ENCODE measurements around the gene SASH1.
"Not testable (repeated sequence)": the region's sequence is repeated elsewhere in the genome, so short reads cannot be mapped to it uniquely, and the experiment has no call there.

SASH1 gene

DNA sequence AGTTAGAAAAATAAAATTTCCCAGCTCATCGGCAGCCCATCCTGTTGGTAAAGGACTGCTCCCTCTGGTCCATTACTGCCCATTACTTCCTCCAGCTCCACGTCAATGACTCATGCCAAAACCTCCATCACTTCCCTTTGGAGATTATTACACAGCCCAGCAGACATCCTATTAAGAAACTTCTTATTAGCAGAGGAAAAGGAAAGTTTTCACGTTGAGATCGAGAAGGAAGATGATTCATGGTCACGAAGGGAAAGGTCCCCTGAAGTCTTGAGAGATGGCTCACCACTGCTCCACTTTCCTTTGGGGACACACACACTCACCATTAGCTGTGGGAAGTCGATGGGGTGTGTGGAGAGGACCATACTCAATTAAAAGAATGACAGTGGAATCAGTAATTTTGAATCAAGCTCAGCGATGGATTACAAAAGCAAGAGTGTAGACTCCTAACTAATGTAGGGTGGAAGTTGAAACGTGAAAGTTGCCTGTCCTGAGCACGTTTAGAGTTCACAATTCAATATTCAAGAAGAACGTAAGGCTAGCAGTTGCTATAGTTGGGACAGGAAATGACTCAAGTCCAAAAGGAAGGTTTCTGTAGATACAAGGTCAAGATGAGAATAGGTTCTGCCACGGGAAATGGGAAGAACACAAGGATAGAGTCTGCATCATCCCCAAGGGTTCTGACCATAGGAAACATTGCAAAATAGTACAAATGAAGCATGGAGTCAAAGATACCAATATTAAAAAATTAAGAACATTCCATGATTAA lies 21.6 kb downstream of the SASH1 start:
- no peak overlapping the region for H3K4me3 ChIP-seq (ENCODE audit: low read depth, low read length)

- H3K4me3 ChIP-seq (ENCODE audit: low read depth, low read length) = no peak overlapping the region
Measured at GRCh38 chr6:148365041-148365440, 22.4 kb downstream of the SASH1 start.

- no peak overlapping the region for H3K4me3 ChIP-seq (ENCODE audit: low read depth, low read length)
Measured at GRCh38 chr6:148367411-148368024, 24.9 kb downstream of the SASH1 start.

DNA sequence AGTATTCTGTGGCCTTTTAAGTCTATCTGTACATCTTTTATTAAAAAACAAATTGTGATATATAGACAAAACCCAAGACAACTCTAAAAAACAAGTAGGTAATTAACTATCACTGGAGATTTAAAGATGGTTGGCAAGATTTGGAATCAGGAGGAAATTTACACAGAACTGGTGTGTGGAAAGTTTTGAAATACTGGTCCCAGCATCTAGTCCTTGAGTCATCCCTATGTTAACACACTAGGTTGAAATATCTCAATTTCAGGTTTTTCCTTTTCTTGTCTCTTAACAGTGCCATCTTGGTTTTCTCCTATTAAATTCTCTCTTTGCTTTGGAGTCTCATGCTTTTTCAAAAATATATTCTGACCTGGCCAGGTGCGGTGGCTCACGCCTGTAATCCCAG lies 27.5 kb downstream of the SASH1 start:
- no peak overlapping the region for H3K4me3 ChIP-seq (ENCODE audit: low read depth, low read length)

GRCh38 chr6:148374040-148374774 lies 31.6 kb downstream of the SASH1 start:
- no peak overlapping the region for H3K4me3 ChIP-seq (ENCODE audit: low read depth, low read length)

DNA sequence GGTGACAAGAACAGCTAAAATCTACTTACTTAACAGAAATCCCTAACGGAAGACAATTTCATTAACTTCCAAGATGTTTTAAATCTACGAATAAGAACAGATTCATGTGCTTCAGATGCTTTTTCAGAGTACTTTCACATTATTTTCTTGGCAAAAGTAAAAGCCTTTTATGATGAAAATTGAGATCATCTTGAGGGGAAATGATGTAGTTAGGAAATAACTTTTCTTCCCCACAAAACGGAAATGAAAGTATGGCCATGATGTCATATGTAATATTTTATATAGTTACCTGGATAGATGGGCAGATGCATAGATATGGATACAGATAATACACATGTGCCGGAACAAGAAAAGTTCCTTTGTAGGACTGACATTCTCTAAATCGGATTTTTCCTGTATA lies 32.8 kb downstream of the SASH1 start:
- H3K4me3 ChIP-seq (ENCODE audit: low read depth, low read length) = no peak overlapping the region

DNA sequence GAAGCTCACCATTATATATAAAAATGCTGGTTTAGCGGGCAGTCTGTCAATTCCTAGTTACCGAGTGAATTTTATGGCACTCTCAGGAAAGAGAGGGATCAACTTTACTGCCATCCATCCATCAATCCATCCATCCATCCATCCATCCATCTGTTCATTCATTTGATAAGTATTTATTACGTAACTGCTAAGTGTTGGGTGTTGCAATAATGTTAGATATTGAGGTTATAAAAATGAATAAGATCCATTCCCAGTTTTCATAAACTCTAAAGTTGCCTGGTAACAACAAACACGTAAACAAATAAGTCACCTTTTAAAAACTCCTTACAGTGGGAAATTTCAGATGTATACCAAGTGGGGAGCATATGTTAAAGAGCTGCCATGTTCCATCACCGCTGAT lies 36.8 kb downstream of the SASH1 start:
- no peak overlapping the region for H3K4me3 ChIP-seq (ENCODE audit: low read depth, low read length)

DNA sequence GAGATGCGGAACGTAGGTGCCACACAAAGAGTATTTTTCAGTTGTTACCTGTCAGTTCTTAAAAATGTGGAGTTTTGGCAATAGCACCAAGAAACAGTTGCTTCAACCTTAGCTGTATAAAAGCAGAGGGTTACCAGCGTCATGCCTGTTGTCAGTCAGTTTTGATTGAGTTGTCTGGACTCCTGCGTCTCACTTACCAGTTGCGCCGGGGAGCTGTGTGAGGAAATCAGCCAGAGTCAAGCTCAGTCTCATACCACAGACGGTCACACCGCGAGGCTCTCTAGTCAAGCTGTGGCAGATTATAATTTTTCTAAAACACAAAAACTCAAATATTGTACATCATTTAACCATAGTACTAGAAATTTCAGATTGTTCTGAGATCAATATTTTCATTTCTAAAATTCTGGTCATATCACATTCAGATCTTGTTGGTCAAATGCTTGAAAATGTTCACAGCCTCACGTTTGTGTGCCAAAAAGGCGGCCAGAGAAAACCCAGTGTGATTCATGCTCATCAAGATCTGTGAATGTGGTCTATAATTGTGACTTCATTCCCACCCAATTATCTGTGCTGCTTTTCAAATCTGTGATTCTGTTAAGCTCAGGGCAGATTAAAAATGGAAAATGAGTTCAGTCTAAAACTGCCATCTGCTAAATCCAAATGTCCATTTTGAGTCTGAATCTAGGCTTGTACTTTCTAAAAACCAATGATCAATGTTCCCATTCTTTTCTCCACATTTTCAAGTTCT lies 37.5 kb downstream of the SASH1 start:
- H3K4me3 ChIP-seq (ENCODE audit: low read depth, low read length) = no peak overlapping the region

DNA sequence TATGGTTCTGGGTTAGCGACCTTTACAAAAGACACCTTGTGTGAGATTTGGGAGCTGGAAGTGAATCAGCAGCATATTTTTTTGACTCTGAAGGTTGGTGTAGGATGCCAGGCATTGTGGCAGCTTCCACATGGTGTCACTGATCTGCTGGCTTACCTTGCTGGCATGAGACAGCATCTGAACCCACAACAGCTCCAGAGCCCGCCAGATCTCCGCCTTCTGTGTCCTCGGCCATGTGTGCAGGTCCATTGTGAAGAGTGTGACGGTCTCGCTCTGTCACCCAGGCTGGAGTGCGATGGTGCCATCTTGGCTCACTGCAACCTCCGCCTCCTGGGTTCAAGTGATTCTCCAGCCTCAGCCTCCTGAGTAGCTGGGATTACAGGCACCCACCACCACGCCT lies 39.4 kb downstream of the SASH1 start:
- not testable (repeated sequence) for H3K4me3 ChIP-seq (ENCODE audit: low read depth, low read length)

GRCh38 chr6:148382861-148383260 lies 40.2 kb downstream of the SASH1 start:
- no peak overlapping the region for H3K4me3 ChIP-seq (ENCODE audit: low read depth, low read length)

DNA sequence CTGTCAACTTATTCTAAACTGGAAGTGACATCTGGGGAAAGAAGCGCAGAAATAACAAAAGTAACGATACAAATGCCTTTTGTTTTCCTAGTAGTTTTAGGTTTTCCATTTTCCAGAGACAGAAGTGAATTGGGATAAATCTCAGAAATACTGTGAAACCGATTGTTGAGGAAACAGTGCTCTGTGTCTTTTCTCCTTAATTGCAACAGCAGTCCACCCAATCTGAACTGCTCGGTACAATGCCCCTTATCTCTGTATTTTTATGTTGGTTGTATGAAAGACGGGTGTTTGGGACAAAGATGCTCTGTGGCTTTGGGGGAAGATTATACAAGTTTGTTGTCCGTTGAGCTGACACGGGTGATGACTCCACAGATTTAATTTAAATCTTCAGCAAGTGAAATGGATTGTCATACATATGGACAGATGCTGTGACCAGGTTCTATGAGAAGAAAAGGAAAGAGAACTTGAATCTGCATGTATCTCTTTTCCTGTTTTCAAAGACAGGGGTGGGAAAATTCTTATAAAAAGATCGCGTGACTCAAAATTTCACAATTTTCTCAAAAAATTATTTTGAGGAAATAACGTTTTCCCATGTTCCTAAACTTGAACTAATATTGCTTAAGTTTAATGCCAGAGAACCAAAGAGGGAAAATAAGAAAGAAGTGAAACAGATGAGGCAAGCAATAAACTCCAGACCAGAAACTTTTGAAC lies 41.2 kb downstream of the SASH1 start:
- no peak overlapping the region for H3K4me3 ChIP-seq (ENCODE audit: low read depth, low read length)

DNA sequence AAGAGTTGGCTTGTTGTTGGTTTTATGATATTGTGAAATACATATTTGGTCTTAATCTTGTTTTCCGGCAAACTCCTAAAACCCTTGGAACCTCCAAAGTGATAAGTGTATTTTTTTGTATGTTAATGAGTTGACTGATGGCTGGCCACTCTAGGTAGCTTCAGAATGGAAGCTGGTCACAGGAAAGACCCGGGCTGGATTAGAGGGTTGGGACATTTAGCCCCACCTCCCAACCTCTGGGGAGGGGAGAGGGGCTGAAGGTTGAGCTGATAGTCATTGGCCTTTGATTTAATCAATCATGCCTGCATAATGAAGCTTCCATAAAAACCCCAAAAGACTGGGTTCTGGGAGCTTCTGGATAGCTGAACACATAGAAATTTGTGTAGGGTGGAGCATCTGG lies 42.7 kb downstream of the SASH1 start:
- H3K4me3 ChIP-seq (ENCODE audit: low read depth, low read length) = no peak overlapping the region

DNA sequence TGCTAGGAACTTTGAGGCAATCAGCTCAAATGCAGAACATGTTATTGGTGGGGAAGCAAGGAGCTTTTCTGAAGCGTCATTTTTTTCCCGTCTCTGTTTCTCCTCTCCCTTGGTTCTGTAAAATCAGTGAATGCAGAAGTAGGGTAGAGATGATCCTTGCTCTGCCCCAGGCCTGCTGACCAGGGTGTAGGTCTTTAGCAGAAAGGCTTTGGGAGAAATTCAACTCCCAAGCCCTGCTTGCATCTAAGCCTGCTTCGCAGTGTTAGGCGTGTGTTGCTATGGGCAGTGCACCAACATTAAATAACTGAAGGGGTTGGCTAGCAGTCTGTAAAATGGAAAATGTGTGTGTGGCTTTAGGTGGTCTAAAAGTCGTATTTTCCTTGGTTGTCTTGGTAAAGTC lies 45.9 kb downstream of the SASH1 start:
- H3K4me3 ChIP-seq (ENCODE audit: low read depth, low read length) = no peak overlapping the region

DNA sequence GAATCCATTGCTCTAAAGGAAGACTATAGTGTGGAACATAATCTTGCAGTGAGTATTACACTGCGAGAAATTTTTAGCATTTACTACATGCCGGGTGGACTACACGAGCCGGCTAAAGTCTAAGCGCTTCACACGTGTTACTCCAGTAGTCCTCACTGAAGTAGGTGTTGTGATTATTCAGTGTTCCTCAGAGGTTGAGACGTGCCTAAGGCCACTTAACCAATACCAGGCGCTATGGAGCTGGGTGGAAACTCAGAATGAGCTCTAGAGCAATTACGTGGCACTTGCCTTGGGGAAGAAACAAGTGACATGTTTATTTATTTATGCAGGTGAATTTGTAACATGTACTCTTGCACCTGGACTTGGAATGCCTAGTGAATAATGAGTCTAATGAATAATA lies 46.4 kb downstream of the SASH1 start:
- H3K4me3 ChIP-seq (ENCODE audit: low read depth, low read length) = no peak overlapping the region

DNA sequence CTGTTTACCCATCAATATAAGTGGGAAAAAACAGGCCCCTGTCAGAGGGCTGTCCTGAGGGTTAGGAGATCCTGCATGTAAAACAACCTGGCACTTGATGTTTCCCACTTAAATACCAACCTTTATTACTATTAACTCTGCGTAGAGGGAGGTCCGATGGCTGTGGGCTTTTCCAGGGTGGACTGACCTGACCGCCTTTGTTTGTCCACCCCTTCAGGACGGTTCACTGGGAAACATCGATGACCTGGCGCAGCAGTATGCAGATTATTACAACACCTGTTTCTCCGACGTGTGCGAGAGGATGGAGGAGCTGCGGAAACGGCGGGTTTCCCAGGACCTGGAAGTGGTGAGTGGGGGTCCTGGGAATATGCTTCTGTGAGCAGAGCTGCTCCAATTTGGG lies 47.3 kb downstream of the SASH1 start:
- H3K4me3 ChIP-seq (ENCODE audit: low read depth, low read length) = no peak overlapping the region

DNA sequence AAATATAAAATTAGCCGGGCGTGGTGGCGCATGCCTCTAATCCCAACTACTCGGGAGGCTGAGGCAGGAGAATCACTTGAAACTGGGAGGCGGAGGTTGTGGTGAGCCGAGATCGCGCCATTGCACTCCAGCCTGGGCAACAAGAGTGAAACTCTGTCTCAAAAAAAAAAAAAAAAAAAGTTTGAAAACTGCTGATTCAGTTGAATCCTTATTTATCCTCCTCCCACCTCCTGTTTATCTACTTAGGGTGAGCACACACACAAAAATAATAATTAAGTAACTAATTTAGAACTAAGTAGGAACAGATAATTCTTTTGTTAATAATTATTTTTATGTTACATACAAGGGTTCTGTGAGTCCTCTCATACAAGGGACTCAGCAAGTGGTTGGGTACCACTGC lies 49.5 kb downstream of the SASH1 start:
- not testable (repeated sequence) for H3K4me3 ChIP-seq (ENCODE audit: low read depth, low read length)

GRCh38 chr6:148392671-148393070 lies 50.0 kb downstream of the SASH1 start:
- no peak overlapping the region for H3K4me3 ChIP-seq (ENCODE audit: low read depth, low read length)

GRCh38 chr6:148395583-148396101 lies 53.0 kb downstream of the SASH1 start:
- no peak overlapping the region for H3K4me3 ChIP-seq (ENCODE audit: low read depth, low read length)

DNA sequence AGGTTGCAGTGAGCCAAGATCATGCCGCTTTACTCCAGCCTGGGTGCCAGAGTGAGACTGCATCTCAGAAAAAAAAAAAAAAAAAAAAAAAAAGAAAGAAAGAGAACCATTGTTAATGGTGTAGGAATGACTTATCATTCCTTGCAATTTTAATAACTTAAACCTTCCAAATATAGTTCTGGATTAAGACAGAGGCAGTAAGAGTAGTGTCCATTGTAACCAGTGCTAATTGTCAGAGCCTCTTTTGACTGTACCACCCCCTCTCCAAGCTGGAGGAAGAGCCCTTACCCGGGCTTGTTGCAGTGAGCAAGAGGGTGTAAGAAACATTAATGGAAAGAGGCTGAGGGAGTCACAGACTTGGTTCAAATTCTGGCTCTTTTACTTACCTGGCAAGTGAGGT lies 53.8 kb downstream of the SASH1 start:
- H3K4me3 ChIP-seq (ENCODE audit: low read depth, low read length) = no peak overlapping the region

DNA sequence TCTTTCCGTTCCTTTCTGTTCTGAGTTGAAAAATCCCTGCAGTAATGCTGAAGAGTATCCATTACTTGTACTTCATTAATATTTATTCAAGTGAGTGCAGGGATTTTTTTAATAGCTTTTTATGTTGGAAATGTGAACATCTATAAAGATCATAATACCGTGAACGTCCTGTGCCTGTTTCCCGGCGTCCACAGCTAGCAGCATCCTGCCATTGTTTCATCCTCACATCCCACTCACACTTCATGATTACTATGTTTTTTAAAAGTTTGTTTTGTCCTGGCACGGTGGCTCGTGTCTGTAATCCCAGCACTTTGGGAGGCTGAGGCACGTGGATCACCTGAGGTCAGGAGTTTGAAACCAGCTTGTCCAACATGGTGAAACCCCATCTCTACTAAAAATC lies 54.3 kb downstream of the SASH1 start:
- H3K4me3 ChIP-seq (ENCODE audit: low read depth, low read length) = no peak overlapping the region

DNA sequence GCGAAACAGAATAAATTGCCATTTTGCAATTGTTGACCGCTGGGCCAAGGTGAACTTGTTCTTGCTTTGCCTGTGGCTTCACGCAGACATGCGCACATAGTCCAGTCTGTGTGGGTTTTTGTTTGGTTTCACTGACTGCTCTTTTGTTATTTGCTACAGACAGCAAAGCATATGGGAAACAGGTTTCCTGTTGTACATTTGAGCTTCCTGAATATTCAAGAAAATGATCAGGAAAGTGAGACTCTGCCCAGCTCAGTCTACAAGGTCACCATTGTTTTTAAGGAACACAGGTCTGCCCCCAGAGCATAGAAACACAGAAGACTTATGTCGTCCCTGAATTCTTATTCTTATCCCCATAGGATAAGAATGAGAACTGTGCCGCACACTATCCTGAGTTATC lies 55.6 kb downstream of the SASH1 start:
- no peak overlapping the region for H3K4me3 ChIP-seq (ENCODE audit: low read depth, low read length)

All from iPS-11a (cell line).